Ascending aorta (tissue), 2 donors: ENCODE data around the gene FAM111B. TPM values are rescaled to one million over a fixed set of nuclear protein-coding genes. Genes with fewer than 3 reads are reported as not detected.

Source experiments
- DNase-seq, 2 donors: peaks; one replicate each; pipeline ENCODE4 v3.0.0-alpha.2; 2019; ENCODE audit warnings: low spot score in 2 of 2
- H3K27ac ChIP-seq, 2 donors: fragments of 200-600 bp; sonication (generic); one replicate each; pipeline ENCODE4 v1.5.1; 2016 to 2017; ENCODE audit warnings: mild to moderate bottlenecking in 1 of 2
- H3K27me3 ChIP-seq: fragments of 200-600 bp; sonication (generic); one replicate; pipeline ENCODE4 v1.5.1; 2017
- H3K36me3 ChIP-seq, 2 donors: fragments of 200-600 bp; sonication (generic); one replicate each; pipeline ENCODE4 v1.5.1; 2016
- H3K4me1 ChIP-seq, 2 donors: fragments of 200-600 bp; sonication (generic); one replicate each; pipeline ENCODE4 v1.5.1; 2016 to 2017; ENCODE audit warnings: mild to moderate bottlenecking in 1 of 2
- H3K4me3 ChIP-seq, 2 donors: fragments of 200-600 bp; sonication (generic); one replicate each; pipeline ENCODE4 v1.5.1; 2016 to 2017; ENCODE audit warnings: mild to moderate bottlenecking in 1 of 2
- H3K9me3 ChIP-seq, 2 donors: fragments of 200-600 bp; sonication (generic); one replicate each; pipeline ENCODE4 v1.5.1; 2016
- CTCF ChIP-seq, 3 experiments: fragments of 200-600 bp in 2 of 3; fragments of 450-650 bp in 1 of 3; sonication (generic) in 2 of 3; IDR thresholded peaks; one replicate each; pipeline ENCODE4 v1.5.1; 2016 to 2019; ENCODE audit warnings: antibody characterized with exemption in 3 of 3, mild to moderate bottlenecking in 1 of 3, moderate library complexity in 1 of 3
- intact Hi-C: fragments of 100-400 bp; cut with DNase I; formaldehyde crosslinking; loops from one replicate; pipeline ENCODE4 v1.15.1; 2023
- total RNA-seq: library from RNA; depleted of rRNA; stranded (reverse); fragments of >200 nt; gene quantifications from one replicate; pipeline ENCODE4 v1.1.0, GENCODE V29; 2016

The FAM111B gene
- total RNA-seq, 1 donor from 2014 or later, result not detected

GRCh38 chr11:59141673-59142460, 34.8 kb downstream of the FAM111B start:
- no peaks in the 10 kb centered on the region for H3K27me3 ChIP-seq
- intact Hi-C loops, result loop anchor here (2.0 to 10.0 kb wide), 6 partner anchors 31 to 1715 kb away; partner anchors contain the start of genes DTX4, FAM111B, LPXN and OSBP
- peak overlapping the region; percentile 79 to 90 for H3K4me3 ChIP-seq
- H3K27ac ChIP-seq, result peak overlapping the region; percentile 95 to 96
- TF ChIP-seq CTCF (IDR thresholded peaks at IDR 0.05), result no peak
- no peaks in the 10 kb centered on the region for H3K36me3 ChIP-seq
- H3K9me3 ChIP-seq, result no peaks in the 10 kb centered on the region
- H3K4me1 ChIP-seq, result peaks cover 0 to 9% of the 10 kb centered on the region in 2 donors
- DNase-seq, result no peak

- no peaks in the 10 kb centered on the region for H3K36me3 ChIP-seq
- H3K4me3 ChIP-seq, result peak within 1 kb of the TSS; percentile 79 to 90
- peaks cover 0 to 9% of the 10 kb centered on the region in 2 donors for H3K4me1 ChIP-seq
- H3K9me3 ChIP-seq, result no peaks in the 10 kb centered on the region
- intact Hi-C loops, result loop anchor here (2.0 to 10.0 kb wide), 6 partner anchors 30 to 1716 kb away; partner anchors contain the start of genes DTX4, FAM111B, LPXN and OSBP
- H3K27ac ChIP-seq, result peak within 1 kb of the TSS; percentile 95 to 96
- peak in 1 of 3 experiments; percentile 18 for TF ChIP-seq CTCF (IDR thresholded peaks at IDR 0.05)
- DNase-seq, result peak; percentile 70 to 93
- H3K27me3 ChIP-seq, result no peaks in the 10 kb centered on the region
Measured at GRCh38 chr11:59142530-59143507, 35.8 kb downstream of the FAM111B start, which contains the start of gene FAM111A. TSS of gene FAM111A (plus strand) at chr11:59142856. CDS start at chr11:59148873, 6,017 bp downstream.

- Histone ChIP-seq H3K36me3 (no peaks in the 10 kb centered on the region), H3K4me1 (peaks cover 0 to 9% of the 10 kb centered on the region in 2 donors), H3K27ac (peak overlapping the region; percentile 95 to 96), H3K9me3 (no peaks in the 10 kb centered on the region), H3K27me3 (no peaks in the 10 kb centered on the region), H3K4me3 (peak overlapping the region; percentile 56 to 79)
- intact Hi-C loops, result loop anchor here (5.0 to 10.0 kb wide), 4 partner anchors 411 to 1717 kb away; partner anchors contain the start of genes LPXN, OSBP, SLC43A3 and ZFP91
- TF ChIP-seq CTCF (IDR thresholded peaks at IDR 0.05), result no peak
- no peak for DNase-seq
Measured at GRCh38 chr11:59144096-59144495, 37.1 kb downstream of the FAM111B start.

- Histone ChIP-seq H3K4me1 (peaks cover 0 to 9% of the 10 kb centered on the region in 2 donors), H3K27ac (peak overlapping the region; percentile 95 to 96), H3K4me3 (peak overlapping the region; percentile 56 to 79), H3K36me3 (no peaks in the 10 kb centered on the region), H3K9me3 (no peaks in the 10 kb centered on the region), H3K27me3 (no peaks in the 10 kb centered on the region)
- intact Hi-C loops, result loop anchor here (5.0 to 10.0 kb wide), 4 partner anchors 410 to 1717 kb away; partner anchors contain the start of genes LPXN, OSBP, SLC43A3 and ZFP91
- peak; percentile 56 to 91 for DNase-seq
- TF ChIP-seq CTCF (IDR thresholded peaks at IDR 0.05), result no peak
Measured at GRCh38 chr11:59144579-59145345, 37.7 kb downstream of the FAM111B start.
